Motor neuron (in vitro differentiated cells): Measurements from ENCODE around the gene SH2D1A. TPM values are rescaled to one million over a fixed set of nuclear protein-coding genes. Genes with fewer than 3 reads are reported as not detected.

Experiments
- ATAC-seq, 8 experiments: fragments of 200-7000 bp; cut with Tn5 transposase; replicated peaks in 6 of 8; 2 replicates each; pipeline ENCODE4 v1.8.0; 2021; ENCODE audit warnings: mild to moderate bottlenecking in 8 of 8, moderate library complexity in 8 of 8
- H3K27ac ChIP-seq, 2 donors: fragments of 250-450 bp; sonication (Bioruptor Pico); 2 replicates each; pipeline ENCODE4 v1.9.0; 2021; ENCODE audit warnings: antibody characterized with exemption in 2 of 2, mild to moderate bottlenecking in 2 of 2, moderate library complexity in 1 of 2
- H3K4me1 ChIP-seq, 2 donors: fragments of 250-450 bp; sonication (Bioruptor Pico); replicated peaks in 1 of 2; 2 replicates each; pipeline ENCODE4 v1.6.1; 2021; ENCODE audit warnings: antibody characterized with exemption in 2 of 2, mild to moderate bottlenecking in 2 of 2, moderate library complexity in 1 of 2
- H3K4me3 ChIP-seq, 5 donors: fragments of 250-450 bp; sonication (Bioruptor Pico); 2 replicates each; pipeline ENCODE4 v1.9.0; 2021; ENCODE audit warnings: antibody characterized with exemption in 5 of 5, mild to moderate bottlenecking in 5 of 5, moderate library complexity in 4 of 5
- WGBS, 10 experiments: fragments of 450-650 bp; shearing (Covaris generic); methylation state at CpG; one replicate each; pipeline ENCODE4 v1.0.0; 2022; 5-methylcytosine and 5-hydroxymethylcytosine counted together
- in situ Hi-C, 9 experiments: fragments of 400-800 bp; cut with MboI; loops; one replicate each; pipeline ENCODE4 v1.15.0; 2021; ENCODE audit warnings: low sequenced_read_pairs in 9 of 9, low pct_unique_long_range_greater_than_20kb in 2 of 9; ENCODE audit not compliant: unreplicated experiment in 9 of 9
- total RNA-seq, 8 experiments: library from RNA; unstranded; fragments of 300-600 nt; gene quantifications; 2 replicates each; pipeline versions ENCODE4 v1.2.3 to v1.2.4, GENCODE V29; 2022

Gene SH2D1A
- total RNA-seq, 8 experiments from 2014 or later = 0.05 to 1.8 (median 0.14) TPM; not detected in 3

- Histone ChIP-seq H3K4me3 (no peak overlapping the region), H3K4me1 (peaks cover 0 to under 1% of the 10 kb centered on the region in 2 donors), H3K27ac (no peak overlapping the region)
- no peak for ATAC-seq
- 29 to 100% (median 100%) methylated on average over 1 of the region's 1 CpG; no CpG with 5 or more reads in 3 of the 10 experiments for WGBS, 10 experiments
- in situ Hi-C loops = no loop called here
These were observed 27.0 kb downstream of the SH2D1A start for GRCh38 chrX:124373348-124373747.

- ATAC-seq = peak in 3 of 8 experiments; percentile 36 to 53 (median 52)
- H3K4me1 ChIP-seq = peaks cover 3 to 11% of the 10 kb centered on the region in 2 donors
- H3K27ac ChIP-seq = no peak overlapping the region
These were observed 32.3 kb downstream of the SH2D1A start for GRCh38 chrX:124378643-124379042.

GRCh38 chrX:124383354-124383753 lies 37.0 kb downstream of the SH2D1A start:
- no peak overlapping the region for H3K27ac ChIP-seq
- peaks cover 12 to 16% of the 10 kb centered on the region in 2 donors for H3K4me1 ChIP-seq
- ATAC-seq = no peak
- 57 to 100% (median 92%) methylated on average over 1 to 3 of the region's 4 CpGs; no CpG with 5 or more reads in 5 of the 10 experiments for WGBS, 10 experiments
- no peak overlapping the region for H3K4me3 ChIP-seq
- in situ Hi-C loops = loop anchor here in 1 of 9 experiments (25.0 kb wide), 1 partner anchor 171 kb away; no protein-coding TSS in a partner anchor

More at GRCh38 chrX:124378643-124379042, 32.3 kb downstream of the SH2D1A start:
- in situ Hi-C loops = loop anchor here in 1 of 9 experiments (25.0 kb wide), 1 partner anchor 166 kb away; no protein-coding TSS in a partner anchor
- H3K4me3 ChIP-seq = no peak overlapping the region
- WGBS, 10 experiments = 0 to 83% (median 40%) methylated on average over 1 to 4 of the region's 4 CpGs; no CpG with 5 or more reads in 5 of the 10 experiments

- 0 to 100% (median 32%) methylated on average over 1 to 5 of the region's 6 CpGs; no CpG with 5 or more reads in 6 of the 10 experiments for WGBS, 10 experiments
- Histone ChIP-seq H3K27ac (no peak overlapping the region), H3K4me3 (no peak overlapping the region), H3K4me1 (peaks cover 9 to 11% of the 10 kb centered on the region in 2 donors)
- ATAC-seq = no peak
- in situ Hi-C loops = loop anchor here in 1 of 9 experiments (25.0 kb wide), 1 partner anchor 174 kb away; no protein-coding TSS in a partner anchor
These were observed 40.0 kb downstream of the SH2D1A start for GRCh38 chrX:124386401-124386800.

- ATAC-seq = peak in 5 of 8 experiments; percentile 51 to 64 (median 59)
- Histone ChIP-seq H3K27ac (no peak overlapping the region), H3K4me1 (peaks cover 9 to 11% of the 10 kb centered on the region in 2 donors), H3K4me3 (no peak overlapping the region)
- in situ Hi-C loops = loop anchor here in 1 of 9 experiments (25.0 kb wide), 1 partner anchor 176 kb away; no protein-coding TSS in a partner anchor
- WGBS, 10 experiments = 0 to 11% (median 0%) methylated on average over 1 to 2 of the region's 2 CpGs; no CpG with 5 or more reads in 3 of the 10 experiments
These were observed 42.2 kb downstream of the SH2D1A start for GRCh38 chrX:124388562-124388961.

- in situ Hi-C loops = loop anchor here in 1 of 9 experiments (25.0 kb wide), 1 partner anchor 180 kb away; no protein-coding TSS in a partner anchor
- WGBS, 10 experiments = 40 to 100% (median 55%) methylated on average over 1 to 3 of the region's 3 CpGs; no CpG with 5 or more reads in 5 of the 10 experiments
These were observed 46.4 kb downstream of the SH2D1A start for GRCh38 chrX:124392794-124393193.

GRCh38 chrX:124393238-124393637 lies 46.9 kb downstream of the SH2D1A start:
- 50 to 86% (median 80%) methylated on average over 1 of the region's 1 CpG; no CpG with 5 or more reads in 5 of the 10 experiments for WGBS, 10 experiments
- ATAC-seq = no peak
- no peak overlapping the region for H3K4me3 ChIP-seq
- peaks cover 2 to 6% of the 10 kb centered on the region in 2 donors for H3K4me1 ChIP-seq
- in situ Hi-C loops = loop anchor here in 1 of 9 experiments (25.0 kb wide), 1 partner anchor 181 kb away; no protein-coding TSS in a partner anchor
- no peak overlapping the region for H3K27ac ChIP-seq

More at GRCh38 chrX:124392794-124393193, 46.4 kb downstream of the SH2D1A start:
- Histone ChIP-seq H3K27ac (no peak overlapping the region), H3K4me1 (peaks cover 6 to 11% of the 10 kb centered on the region in 2 donors), H3K4me3 (no peak overlapping the region)
- ATAC-seq = no peak

GRCh38 chrX:124393659-124394058 lies 47.3 kb downstream of the SH2D1A start:
- peaks cover 0 to 2% of the 10 kb centered on the region in 2 donors for H3K4me1 ChIP-seq
- WGBS, 10 experiments = 0 to 92% (median 40%) methylated on average over 1 to 3 of the region's 3 CpGs; no CpG with 5 or more reads in 5 of the 10 experiments
- H3K27ac ChIP-seq = no peak overlapping the region
- no peak overlapping the region for H3K4me3 ChIP-seq
- in situ Hi-C loops = loop anchor here in 1 of 9 experiments (25.0 kb wide), 1 partner anchor 181 kb away; no protein-coding TSS in a partner anchor
- no peak for ATAC-seq

GRCh38 chrX:124395145-124395880 lies 49.0 kb downstream of the SH2D1A start:
- ATAC-seq = no peak
- no peak overlapping the region for H3K4me3 ChIP-seq
- in situ Hi-C loops = loop anchor here in 1 of 9 experiments (25.0 kb wide), 1 partner anchor 183 kb away; no protein-coding TSS in a partner anchor
- 25 to 88% (median 80%) methylated on average over 1 to 2 of the region's 3 CpGs; no CpG with 5 or more reads in 3 of the 10 experiments for WGBS, 10 experiments
- H3K4me1 ChIP-seq = no peaks in the 10 kb centered on the region
- H3K27ac ChIP-seq = no peak overlapping the region

- no peak for ATAC-seq
- peaks cover 0 to 2% of the 10 kb centered on the region in 2 donors for H3K4me1 ChIP-seq
- no peak overlapping the region for H3K4me3 ChIP-seq
- in situ Hi-C loops = loop anchor here in 2 of 9 experiments (25.0 kb wide), 2 partner anchors 711 to 736 kb away; no protein-coding TSS in a partner anchor
- no peak overlapping the region for H3K27ac ChIP-seq
- 0 to 67% (median 43%) methylated on average over 1 to 2 of the region's 2 CpGs; no CpG with 5 or more reads in 6 of the 10 experiments for WGBS, 10 experiments
These were observed 55.3 kb downstream of the SH2D1A start for GRCh38 chrX:124401696-124402095.

GRCh38 chrX:124405868-124406267 lies 59.5 kb downstream of the SH2D1A start:
- H3K4me3 ChIP-seq = no peak overlapping the region
- ATAC-seq = no peak
- in situ Hi-C loops = loop anchor here in 2 of 9 experiments (25.0 kb wide), 2 partner anchors 706 to 731 kb away; no protein-coding TSS in a partner anchor

GRCh38 chrX:124406294-124407014 lies 60.1 kb downstream of the SH2D1A start:
- Histone ChIP-seq H3K27ac (no peak overlapping the region), H3K4me1 (peaks cover 0 to 4% of the 10 kb centered on the region in 2 donors), H3K4me3 (no peak overlapping the region)
- ATAC-seq = peak; percentile 60 to 98 (median 82)
- in situ Hi-C loops = loop anchor here in 2 of 9 experiments (25.0 kb wide), 2 partner anchors 706 to 731 kb away; no protein-coding TSS in a partner anchor
- WGBS, 10 experiments = 0 to 100% (median 24%) methylated on average over 1 to 12 of the region's 12 CpGs; no CpG with 5 or more reads in 2 of the 10 experiments

More at GRCh38 chrX:124405868-124406267, 59.5 kb downstream of the SH2D1A start:
- Histone ChIP-seq H3K4me1 (peaks cover 0 to 4% of the 10 kb centered on the region in 2 donors), H3K27ac (no peak overlapping the region)
- 50% methylated on average over 1 of the region's 1 CpG; no CpG with 5 or more reads in 9 of the 10 experiments for WGBS, 10 experiments
